B cell (primary cell): ENCODE data around the gene PBX1. TPM values are rescaled to one million over a fixed set of nuclear protein-coding genes. Genes with fewer than 3 reads are reported as not detected.

Experiments used
- ATAC-seq: fragments of 200-7000 bp; cut with Tn5 transposase; one replicate; pipeline ENCODE4 v1.10.0; 2021; ENCODE audit warnings: low read depth, mild to moderate bottlenecking, moderate number of reproducible peaks, moderate library complexity
- CTCF ChIA-PET: fragments of 350-600 bp; sonication (Branson Sonifier 250); formaldehyde crosslinking; loops from one replicate; lab custom pipeline; 2021; ENCODE audit warnings: antibody characterized with exemption, inconsistent platforms; lab: Charles Lee
- POLR2A ChIA-PET: fragments of 350-600 bp; sonication (Branson Sonifier 250); formaldehyde crosslinking; loops from one replicate; lab custom pipeline; 2021; ENCODE audit warnings: antibody characterized with exemption; lab: Charles Lee
- DNase-seq: peaks from one replicate; pipeline ENCODE4 v3.0.0; 2013
- H2AFZ ChIP-seq: 2 replicates; pipeline ENCODE4 v1.6.1; 2012; ENCODE audit warnings: mild to moderate bottlenecking, low read depth, low read length; ENCODE audit not compliant: insufficient read depth, poor library complexity, severe bottlenecking
- H3K27ac ChIP-seq, 2 donors: 1 replicate in 1 of 2; 2 replicates in 1 of 2; pipeline ENCODE4 v1.5.1; 2012 to 2013; ENCODE audit warnings: low read length in 2 of 2, mild to moderate bottlenecking in 2 of 2, moderate library complexity in 1 of 2
- H3K27me3 ChIP-seq, 4 experiments: fragments of 200-600 bp in 1 of 4; sonication (generic) in 1 of 4; replicated peaks in 1 of 4; 1 replicate in 2 of 4; 2 replicates in 2 of 4; pipeline versions ENCODE4 v1.6.1 to v1.7.0; 2013 to 2016; ENCODE audit warnings: low read length in 3 of 4, mild to moderate bottlenecking in 2 of 4, mixed read lengths in 1 of 4, moderate library complexity in 1 of 4; ENCODE audit not compliant: insufficient read depth in 4 of 4, control insufficient read depth in 3 of 4; ENCODE audit errors: control extremely low read depth in 1 of 4
- H3K36me3 ChIP-seq, 2 experiments: replicated peaks in 1 of 2; 1 replicate in 1 of 2; 2 replicates in 1 of 2; pipeline versions ENCODE4 v1.6.1 to v1.7.1; 2013; ENCODE audit warnings: low read length in 1 of 2; ENCODE audit not compliant: insufficient read depth in 2 of 2, control insufficient read depth in 1 of 2; ENCODE audit errors: control extremely low read depth in 1 of 2, extremely low read depth in 1 of 2
- H3K4me1 ChIP-seq, 2 donors: fragments of 200-600 bp in 1 of 2; sonication (generic) in 1 of 2; 1 replicate in 1 of 2; 2 replicates in 1 of 2; pipeline versions ENCODE4 v1.5.1 to v1.6.1; 2013 to 2017; ENCODE audit warnings: low read length in 2 of 2; ENCODE audit not compliant: control insufficient read depth in 2 of 2, insufficient read depth in 2 of 2
- H3K4me2 ChIP-seq: replicated peaks from 2 replicates; pipeline ENCODE3; 2012; ENCODE audit warnings: mild to moderate bottlenecking, low read depth, low read length; ENCODE audit not compliant: poor library complexity, severe bottlenecking
- H3K4me3 ChIP-seq, 5 experiments: fragments of 200-600 bp in 1 of 5; sonication (generic) in 1 of 5; 1 replicate in 3 of 5; 2 replicates in 2 of 5; pipeline versions ENCODE4 v1.5.1 to v1.7.0; 2011 to 2016; ENCODE audit warnings: low read length in 4 of 5, mild to moderate bottlenecking in 4 of 5, low read depth in 2 of 5, control low read depth in 1 of 5, moderate library complexity in 1 of 5; ENCODE audit not compliant: insufficient read depth in 1 of 5; ENCODE audit errors: control extremely low read depth in 1 of 5, extremely low read depth in 1 of 5
- H3K79me2 ChIP-seq: fragments of 200-600 bp; sonication (generic); one replicate; pipeline ENCODE4 v1.6.0; 2016; ENCODE audit warnings: low read length; ENCODE audit not compliant: control insufficient read depth, insufficient read depth
- H3K9ac ChIP-seq: fragments of 200-600 bp; sonication (generic); 2 replicates; pipeline ENCODE4 v1.6.1; 2017; ENCODE audit warnings: mild to moderate bottlenecking, low read length, moderate library complexity
- H3K9me3 ChIP-seq, 3 donors: one replicate each; pipeline versions ENCODE4 v1.6.1 to v1.7.1; 2013; ENCODE audit warnings: low read length in 2 of 3; ENCODE audit not compliant: control insufficient read depth in 2 of 3, insufficient read depth in 1 of 3; ENCODE audit errors: control extremely low read depth in 1 of 3
- H4K20me1 ChIP-seq: 2 replicates; pipeline ENCODE4 v1.6.0; 2012; ENCODE audit warnings: mild to moderate bottlenecking, low read length; ENCODE audit not compliant: insufficient read depth, control insufficient read depth, poor library complexity, severe bottlenecking
- H3K27ac Mint-ChIP-seq: one replicate; pipeline ENCODE4 v1.8.0; 2021; ENCODE audit warnings: mixed read lengths
- H3K27me3 Mint-ChIP-seq: one replicate; pipeline ENCODE4 v1.8.0; 2021; ENCODE audit warnings: mixed read lengths
- H3K4me1 Mint-ChIP-seq: one replicate; pipeline ENCODE4 v1.8.0; 2021; ENCODE audit warnings: mixed read lengths
- H3K4me3 Mint-ChIP-seq: one replicate; pipeline ENCODE4 v1.8.0; 2021; ENCODE audit warnings: mixed read lengths
- H3K9me3 Mint-ChIP-seq: one replicate; pipeline ENCODE4 v1.8.0; 2022; ENCODE audit warnings: mixed read lengths; ENCODE audit not compliant: insufficient read depth
- CTCF ChIP-seq: fragments of 200-600 bp; IDR thresholded peaks from one replicate; pipeline ENCODE4 v1.8.0; 2022; ENCODE audit warnings: antibody characterized with exemption, mild to moderate bottlenecking
- EZH2 ChIP-seq: IDR thresholded peaks from 2 replicates; pipeline ENCODE4 v1.6.1; 2012; ENCODE audit warnings: borderline replicate concordance, low read depth, mild to moderate bottlenecking, moderate library complexity, low read length; ENCODE audit not compliant: insufficient read depth, poor library complexity, severe bottlenecking
- WGBS: methylation state at CpG from one replicate; pipeline ENCODE4 v1.1.5; 2013; ENCODE audit warnings: missing lambda C conversion rate; ENCODE audit not compliant: insufficient coverage; 5-methylcytosine and 5-hydroxymethylcytosine counted together
- intact Hi-C: fragments of 100-400 bp; cut with micrococcal nuclease; formaldehyde crosslinking; loops from one replicate; pipeline ENCODE4 v1.10.0; 2022
- polyA plus RNA-seq: library from polyadenylated mRNA; depleted of rRNA; stranded (reverse); fragments of >200 nt; gene quantifications from 2 replicates; pipeline ENCODE4 v1.2.3, GENCODE V29; 2012
- total RNA-seq, 2 donors: library from RNA; stranded (reverse); fragments of 120-200 nt in 1 of 2; gene quantifications; 1 replicate in 1 of 2; 2 replicates in 1 of 2; pipeline versions ENCODE4 v1.2.3 to v1.2.4, GENCODE V29; 2013 to 2022

The PBX1 gene
- total and polyA plus RNA-seq, 2 donors (not counting 1 experiment from before 2014, with no cell fraction given), result 0.32 TPM; not detected in 1

- intact Hi-C loops, result loop anchor here (10.0 kb wide), 1 partner anchor 1203 kb away; no protein-coding TSS in a partner anchor
- Histone ChIP-seq H4K20me1 (no peaks in the 10 kb centered on the region), H3K79me2 (no peaks in the 10 kb centered on the region), H3K36me3 (no peaks in the 10 kb centered on the region), H3K27me3 (no peaks in the 10 kb centered on the region), H2AFZ (no peak overlapping the region), H3K4me2 (no peak overlapping the region), H3K27ac (no peak overlapping the region), H3K9me3 (no peaks in the 10 kb centered on the region), H3K4me1 (no peaks in the 10 kb centered on the region), H3K4me3 (no peak overlapping the region), H3K9ac (no peak overlapping the region)
- Mint-ChIP-seq H3K9me3 (no peaks in the 10 kb centered on the region), H3K27me3 (peaks cover 9% of the 10 kb centered on the region), H3K27ac (no peak overlapping the region), H3K4me3 (no peak overlapping the region), H3K4me1 (no peaks in the 10 kb centered on the region)
- TF ChIP-seq EZH2 (no peak), CTCF (no peak)
- WGBS, result no CpG with 5 or more reads among the region's 5 CpGs
- no peak for DNase-seq
- ATAC-seq, result no peak
- ChIA-PET CTCF (no interaction called here), POLR2A (no interaction called here)
Measured at GRCh38 chr1:164618202-164618564, 59.2 kb downstream of the PBX1 start.

- Histone ChIP-seq H3K9me3 (no peaks in the 10 kb centered on the region), H3K27me3 (no peaks in the 10 kb centered on the region), H3K9ac (no peak overlapping the region), H3K4me1 (no peaks in the 10 kb centered on the region), H3K4me2 (no peak overlapping the region), H2AFZ (no peak overlapping the region), H3K36me3 (no peaks in the 10 kb centered on the region), H4K20me1 (no peaks in the 10 kb centered on the region), H3K27ac (no peak overlapping the region), H3K4me3 (no peak overlapping the region), H3K79me2 (no peaks in the 10 kb centered on the region)
- Mint-ChIP-seq H3K27ac (no peak overlapping the region), H3K4me1 (no peaks in the 10 kb centered on the region), H3K27me3 (peaks cover 9% of the 10 kb centered on the region), H3K9me3 (no peaks in the 10 kb centered on the region), H3K4me3 (no peak overlapping the region)
- no peak for DNase-seq
- ChIA-PET CTCF (no interaction called here), POLR2A (no interaction called here)
- TF ChIP-seq CTCF, result no peak
- no peak for TF ChIP-seq EZH2
- ATAC-seq, result no peak
- WGBS, result 25% methylated on average over 1 of the region's 3 CpGs
- intact Hi-C loops, result loop anchor here (10.0 kb wide), 1 partner anchor 1204 kb away; no protein-coding TSS in a partner anchor
Measured at GRCh38 chr1:164619006-164619784, 60.2 kb downstream of the PBX1 start.
